SK-N-SH treated with all-trans-retinoic acid at 6 μM for 48 hours (cell line): Measurements from ENCODE around the gene CASP3.
A peak's percentile ranks its signal among the peaks of the same experiment; 100 is the strongest.
"Not testable (repeated sequence)": the region's sequence is repeated elsewhere in the genome, so short reads cannot be mapped to it uniquely, and the experiment has no call there.

ENCODE experiments used
- ATAC-seq: fragments of 200-7000 bp; cut with Tn5 transposase; 3 replicates; pipeline ENCODE4 v1.9.1; 2020; ENCODE audit warnings: mild to moderate bottlenecking, moderate library complexity
- ARNTL ChIP-seq: fragments of 450-650 bp; formaldehyde crosslinking; IDR thresholded peaks from 2 replicates; pipeline ENCODE4 v1.5.0; 2020; ENCODE audit warnings: low read depth, mild to moderate bottlenecking, moderate library complexity, borderline replicate concordance
- BACH2 ChIP-seq: fragments of 250-450 bp; sonication (Bioruptor Pico); IDR thresholded peaks from 2 replicates; pipeline ENCODE4 v1.9.0; 2021; ENCODE audit warnings: mild to moderate bottlenecking, borderline replicate concordance
- CREB5 ChIP-seq: fragments of 250-450 bp; sonication (Bioruptor Pico); IDR thresholded peaks from 2 replicates; pipeline ENCODE4 v1.5.1; 2020; ENCODE audit warnings: low read depth, mild to moderate bottlenecking, moderate library complexity
- CSDC2 ChIP-seq: fragments of 250-450 bp; sonication (Bioruptor Pico); IDR thresholded peaks from 2 replicates; pipeline ENCODE4 v1.5.0; 2020; ENCODE audit warnings: mild to moderate bottlenecking, moderate library complexity
- CSRNP3 ChIP-seq: fragments of 250-450 bp; sonication (Bioruptor Pico); IDR thresholded peaks from 2 replicates; pipeline ENCODE4 v1.5.1; 2021; ENCODE audit warnings: mild to moderate bottlenecking, moderate library complexity
- ESRRG ChIP-seq: fragments of 250-450 bp; sonication (Bioruptor Pico); IDR thresholded peaks from 2 replicates; pipeline ENCODE4 v1.6.1; 2021; ENCODE audit warnings: mild to moderate bottlenecking
- GLIS3 ChIP-seq: fragments of 250-450 bp; sonication (Bioruptor Pico); IDR thresholded peaks from 2 replicates; pipeline ENCODE4 v1.5.0; 2020; ENCODE audit warnings: mild to moderate bottlenecking, moderate library complexity
- ISL1 ChIP-seq: fragments of 250-450 bp; sonication (Bioruptor Pico); IDR thresholded peaks from 2 replicates; pipeline ENCODE4 v2.1.2; 2022; ENCODE audit warnings: mild to moderate bottlenecking, moderate library complexity
- OSR1 ChIP-seq: fragments of 250-450 bp; sonication (Bioruptor Pico); IDR thresholded peaks from 2 replicates; pipeline ENCODE4 v1.8.0; 2022; ENCODE audit warnings: moderate library complexity, mild to moderate bottlenecking, inconsistent platforms
- PATZ1 ChIP-seq: fragments of 250-450 bp; sonication (Bioruptor Pico); IDR thresholded peaks from 2 replicates; pipeline ENCODE4 v1.8.0; 2020; ENCODE audit warnings: mild to moderate bottlenecking, moderate library complexity, borderline replicate concordance
- POU6F1 ChIP-seq: fragments of 250-450 bp; sonication (Bioruptor Pico); IDR thresholded peaks from 2 replicates; pipeline ENCODE4 v1.8.0; 2021; ENCODE audit warnings: low read depth, mild to moderate bottlenecking, moderate library complexity, borderline replicate concordance
- PPARA ChIP-seq: fragments of 250-450 bp; sonication (Bioruptor Pico); IDR thresholded peaks from 2 replicates; pipeline ENCODE4 v1.5.0; 2020; ENCODE audit warnings: mild to moderate bottlenecking, borderline replicate concordance
- RARB ChIP-seq: fragments of 250-450 bp; sonication (Bioruptor Pico); IDR thresholded peaks from 2 replicates; pipeline ENCODE4 v1.8.0; 2021; ENCODE audit warnings: mild to moderate bottlenecking, moderate library complexity
- SNAI2 ChIP-seq: fragments of 250-450 bp; sonication (Bioruptor Pico); IDR thresholded peaks from 2 replicates; pipeline ENCODE4 v1.5.0; 2020; ENCODE audit warnings: mild to moderate bottlenecking, moderate library complexity
- TCF4 ChIP-seq: fragments of 250-450 bp; sonication (Bioruptor Pico); IDR thresholded peaks from 2 replicates; pipeline ENCODE4 v1.8.0; 2021; ENCODE audit warnings: mild to moderate bottlenecking, moderate library complexity, borderline replicate concordance
- TOX ChIP-seq: fragments of 250-450 bp; sonication (Bioruptor Pico); IDR thresholded peaks from 2 replicates; pipeline ENCODE4 v1.8.0; 2021; ENCODE audit warnings: mild to moderate bottlenecking, moderate library complexity, borderline replicate concordance
- TSHZ2 ChIP-seq: fragments of 250-450 bp; sonication (Bioruptor Pico); IDR thresholded peaks from 2 replicates; pipeline ENCODE4 v1.5.0; 2020; ENCODE audit warnings: mild to moderate bottlenecking, moderate library complexity
- ZC3H10 ChIP-seq: fragments of 250-450 bp; sonication (Bioruptor Pico); IDR thresholded peaks from 2 replicates; pipeline ENCODE4 v1.5.1; 2021; ENCODE audit warnings: mild to moderate bottlenecking, moderate library complexity
- ZFP3 ChIP-seq: fragments of 250-450 bp; sonication (Bioruptor Pico); IDR thresholded peaks from 2 replicates; pipeline ENCODE4 v1.5.0; 2020; ENCODE audit warnings: mild to moderate bottlenecking, moderate library complexity
- ZFP30 ChIP-seq: fragments of 450-650 bp; formaldehyde crosslinking; IDR thresholded peaks from 2 replicates; pipeline ENCODE4 v1.5.0; 2022; ENCODE audit warnings: mild to moderate bottlenecking, moderate library complexity
- ZNF70 ChIP-seq: fragments of 450-650 bp; formaldehyde crosslinking; IDR thresholded peaks from 2 replicates; pipeline ENCODE4 v1.5.0; 2020; ENCODE audit warnings: mild to moderate bottlenecking, moderate library complexity
- ZNF8 ChIP-seq: fragments of 450-650 bp; formaldehyde crosslinking; IDR thresholded peaks from 2 replicates; pipeline ENCODE4 v1.5.0; 2020; ENCODE audit warnings: mild to moderate bottlenecking, moderate library complexity

CASP3 gene

GRCh38 chr4:184612074-184612473 lies 37.2 kb downstream of the CASP3 start (continued):
- TF ChIP-seq ZC3H10 (CRISPR knock-in tag) (no peak), BACH2 (CRISPR knock-in tag) (no peak), TCF4 (CRISPR knock-in tag) (no peak), RARB (CRISPR knock-in tag) (no peak), ZNF8 (CRISPR knock-in tag) (no peak)
- TF ChIP-seq, all 23 proteins: peak for 0

GRCh38 chr4:184607429-184607828 lies 41.8 kb downstream of the CASP3 start:
- ATAC-seq: not testable (repeated sequence)

GRCh38 chr4:184602857-184603256 lies 46.4 kb downstream of the CASP3 start:
- not testable (repeated sequence) for ATAC-seq

GRCh38 chr4:184600982-184601381 lies 48.3 kb downstream of the CASP3 start:
- ATAC-seq: not testable (repeated sequence)

- peak; percentile 91 for ATAC-seq
- TF ChIP-seq ZNF8 (CRISPR knock-in tag) (no peak), PATZ1 (CRISPR knock-in tag) (no peak), CSRNP3 (CRISPR knock-in tag) (no peak), TSHZ2 (no peak), ESRRG (CRISPR knock-in tag) (no peak), POU6F1 (CRISPR knock-in tag) (no peak), PPARA (CRISPR knock-in tag) (no peak), GLIS3 (CRISPR knock-in tag) (no peak), OSR1 (CRISPR knock-in tag) (peak; percentile 78; the same call in 1 of the 2 replicates), CREB5 (CRISPR knock-in tag) (no peak), ZC3H10 (CRISPR knock-in tag) (no peak), TOX (CRISPR knock-in tag) (no peak), ARNTL (no peak), TCF4 (CRISPR knock-in tag) (no peak), ZNF70 (CRISPR knock-in tag) (no peak), ZFP30 (CRISPR knock-in tag) (no peak), SNAI2 (CRISPR knock-in tag) (peak; percentile 70; the same call in 1 of the 2 replicates), CSDC2 (CRISPR knock-in tag) (peak; percentile 75; the same call in 1 of the 2 replicates), ZFP3 (CRISPR knock-in tag) (0 out of 2 replicates have a peak, but pooled peaks have one; percentile 66), RARB (CRISPR knock-in tag) (no peak), ISL1 (CRISPR knock-in tag) (peak; percentile 42)
- TF ChIP-seq, all 23 proteins: peak for 5
Measured at GRCh38 chr4:184599492-184600135, 49.6 kb downstream of the CASP3 start.
